ENCODE data around the gene MYL5. TPM values are rescaled to one million over a fixed set of nuclear protein-coding genes. Genes with fewer than 3 reads are reported as not detected.
"Not testable (repeated sequence)": the region's sequence is repeated elsewhere in the genome, so short reads cannot be mapped to it uniquely, and the experiment has no call there.

MYL5 gene
- total and polyA plus RNA-seq, 12 donors = 3.3 to 8.1 (median 6.1) TPM

DNA sequence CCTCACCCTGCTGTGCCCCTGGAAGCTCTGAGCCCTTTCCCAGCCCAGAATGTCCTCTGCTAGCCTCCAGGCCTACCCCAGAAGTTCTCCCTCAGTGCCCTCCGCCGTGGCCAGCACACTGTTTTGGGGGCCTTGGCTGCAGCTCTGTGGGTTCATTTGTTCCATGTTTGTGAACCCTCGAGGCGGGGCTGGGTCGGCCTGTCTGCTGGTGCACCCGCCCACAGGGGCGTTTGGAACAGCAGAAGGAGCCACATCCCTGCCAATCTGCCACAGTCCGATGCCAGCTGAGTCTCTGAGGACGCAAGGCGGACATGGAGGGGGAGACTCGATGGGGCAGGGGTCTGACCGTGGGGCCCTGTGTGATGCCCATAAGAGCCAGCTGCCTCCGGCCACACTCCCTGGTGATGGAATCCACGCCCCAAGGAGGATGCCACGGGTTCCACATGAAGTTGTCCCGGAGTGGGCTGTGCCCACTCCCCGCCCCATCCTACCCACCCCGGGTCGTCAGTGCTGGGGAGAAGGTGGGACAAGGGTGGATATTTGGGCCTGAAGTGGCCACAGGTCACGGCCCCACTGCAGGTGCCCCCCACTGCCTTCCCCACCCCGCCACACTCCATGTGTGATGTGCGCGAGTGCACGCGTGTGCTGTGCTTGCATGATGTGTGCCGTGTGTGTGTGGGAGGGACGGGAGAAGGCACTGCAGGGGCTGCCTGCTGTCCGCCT, 7.4 kb upstream of the MYL5 start:
- TF ChIP-seq, protein P1, sequence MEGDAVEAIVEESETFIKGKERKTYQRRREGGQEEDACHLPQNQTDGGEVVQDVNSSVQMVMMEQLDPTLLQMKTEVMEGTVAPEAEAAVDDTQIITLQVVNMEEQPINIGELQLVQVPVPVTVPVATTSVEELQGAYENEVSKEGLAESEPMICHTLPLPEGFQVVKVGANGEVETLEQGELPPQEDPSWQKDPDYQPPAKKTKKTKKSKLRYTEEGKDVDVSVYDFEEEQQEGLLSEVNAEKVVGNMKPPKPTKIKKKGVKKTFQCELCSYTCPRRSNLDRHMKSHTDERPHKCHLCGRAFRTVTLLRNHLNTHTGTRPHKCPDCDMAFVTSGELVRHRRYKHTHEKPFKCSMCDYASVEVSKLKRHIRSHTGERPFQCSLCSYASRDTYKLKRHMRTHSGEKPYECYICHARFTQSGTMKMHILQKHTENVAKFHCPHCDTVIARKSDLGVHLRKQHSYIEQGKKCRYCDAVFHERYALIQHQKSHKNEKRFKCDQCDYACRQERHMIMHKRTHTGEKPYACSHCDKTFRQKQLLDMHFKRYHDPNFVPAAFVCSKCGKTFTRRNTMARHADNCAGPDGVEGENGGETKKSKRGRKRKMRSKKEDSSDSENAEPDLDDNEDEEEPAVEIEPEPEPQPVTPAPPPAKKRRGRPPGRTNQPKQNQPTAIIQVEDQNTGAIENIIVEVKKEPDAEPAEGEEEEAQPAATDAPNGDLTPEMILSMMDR (IDR thresholded peaks at IDR 0.05) = no peak
- Histone ChIP-seq H3K4me3 (no peak overlapping the region), H3K27me3 (peaks cover 0 to 17% (median 2%) of the 10 kb centered on the region in 7 donors), H3K9me3 (no peaks in the 10 kb centered on the region), H3K4me1 (peaks cover 0 to 19% (median 8%) of the 10 kb centered on the region in 9 donors), H3K27ac (no peak overlapping the region), H3K36me3 (peaks cover 0 to 20% (median 10%) of the 10 kb centered on the region in 9 donors)
- DNase-seq (no peak), ATAC-seq (peak in 1 of 8 donors; percentile 2)
- 82 to 90% methylated on average over 28 of the region's 28 CpGs for WGBS, 2 donors
- intact Hi-C loops (cut with DNase I) = no loop called here

GRCh38 chr4:667545-667925, 6.8 kb upstream of the MYL5 start:
- H3K4me1 ChIP-seq = peaks cover 0 to 19% (median 9%) of the 10 kb centered on the region in 9 donors
- peaks cover 0 to 17% (median 2%) of the 10 kb centered on the region in 7 donors for H3K27me3 ChIP-seq
- DNase-seq (no peak), ATAC-seq (peak in 1 of 8 donors; percentile 12)
- peaks cover 0 to 26% (median 16%) of the 10 kb centered on the region in 9 donors for H3K36me3 ChIP-seq
- no peak overlapping the region for H3K4me3 ChIP-seq
- no peak overlapping the region for H3K27ac ChIP-seq
- intact Hi-C loops (cut with DNase I) = no loop called here
- 57 to 64% methylated on average over 10 of the region's 10 CpGs for WGBS, 2 donors
- TF ChIP-seq, protein P1 (IDR thresholded peaks at IDR 0.05) = no peak
- no peaks in the 10 kb centered on the region for H3K9me3 ChIP-seq

DNA sequence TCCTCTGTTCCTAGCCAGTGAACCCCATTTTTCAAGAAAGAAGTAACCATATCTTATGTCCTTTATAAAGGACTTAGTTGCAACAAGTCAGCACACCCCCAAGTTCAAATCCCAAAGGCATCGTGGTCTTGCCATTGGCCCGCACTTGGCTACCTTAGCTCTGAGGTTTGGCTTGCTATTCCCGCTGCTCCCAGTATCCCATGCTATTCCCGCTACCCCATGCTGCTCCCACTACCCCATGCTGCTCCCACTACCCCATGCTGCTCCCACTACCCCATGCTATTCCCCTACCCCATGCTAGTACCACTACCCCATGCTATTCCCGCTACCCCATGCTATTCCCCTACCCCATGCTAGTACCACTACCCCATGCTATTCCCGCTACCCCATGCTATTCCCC, 6.1 kb upstream of the MYL5 start:
- H3K27ac ChIP-seq; H3K9me3 ChIP-seq; H3K4me3 ChIP-seq; ATAC-seq; DNase-seq; intact Hi-C loops (cut with DNase I): not testable (repeated sequence)
- Histone ChIP-seq H3K36me3 (peaks cover 0 to 32% (median 17%) of the 10 kb centered on the region in 9 donors), H3K4me1 (peaks cover 3 to 22% (median 15%) of the 10 kb centered on the region in 9 donors), H3K27me3 (peaks cover 0 to 13% (median 2%) of the 10 kb centered on the region in 7 donors)
- 89 to 97% methylated on average over 6 of the region's 6 CpGs for WGBS, 2 donors

DNA sequence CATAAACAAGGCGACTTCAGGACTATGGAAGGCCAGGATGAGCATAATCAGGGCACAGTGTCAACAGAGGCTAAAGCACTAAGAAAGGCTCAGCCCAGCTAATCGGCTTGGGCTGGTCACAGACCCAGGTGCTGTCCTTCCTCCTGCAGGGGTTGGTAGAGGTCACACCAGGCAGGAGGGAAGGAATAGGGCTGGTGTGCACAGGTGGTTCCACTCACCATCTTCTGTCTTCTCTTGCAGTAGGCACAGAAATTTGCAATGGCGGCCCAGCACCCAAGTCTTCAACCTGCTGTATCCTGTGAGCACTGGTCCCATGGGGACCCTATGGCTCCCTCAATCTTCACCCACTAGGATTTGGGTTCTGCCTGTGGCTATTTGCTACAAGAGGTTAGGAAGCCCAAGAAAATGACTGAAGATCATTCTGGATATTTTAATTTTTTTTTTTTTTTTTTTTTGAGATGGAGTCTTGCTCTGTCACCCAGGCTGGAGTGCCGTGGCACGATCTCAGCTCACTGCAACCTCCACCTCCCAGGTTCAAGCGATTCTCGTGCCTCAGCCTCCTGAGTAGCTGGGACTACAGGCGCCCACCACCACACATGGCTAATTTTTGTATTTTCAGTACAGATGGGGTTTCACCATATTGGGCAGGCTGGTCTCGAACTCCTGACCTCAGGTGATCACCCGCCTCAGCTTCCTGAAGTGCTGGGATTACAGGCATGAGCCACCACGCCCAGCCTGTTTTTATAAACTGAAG, 4.4 kb upstream of the MYL5 start:
- peaks cover 5 to 18% (median 14%) of the 10 kb centered on the region in 9 donors for H3K4me1 ChIP-seq
- 95% methylated on average over 11 of the region's 11 CpGs for WGBS, 2 donors
- DNase-seq = not testable (repeated sequence)

DNA sequence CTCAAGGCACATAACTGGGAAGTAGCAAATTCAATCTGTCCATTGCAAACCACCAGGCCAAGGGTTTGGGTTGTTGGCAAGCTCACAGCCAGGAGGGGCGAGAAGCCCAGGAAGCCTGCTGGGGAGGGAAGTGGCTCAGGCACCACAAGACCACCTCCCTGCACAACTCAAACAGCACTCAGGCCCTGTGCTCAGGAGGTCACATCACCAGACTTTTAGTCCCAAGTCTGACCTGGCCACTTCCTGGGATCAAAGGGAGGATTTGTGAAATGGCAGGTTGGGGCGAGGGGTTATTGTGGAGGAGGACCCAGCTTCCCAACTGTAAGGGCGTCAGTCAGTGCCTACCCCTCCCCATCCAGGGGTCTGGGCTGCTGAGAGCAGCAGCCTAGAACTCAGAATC, 2.6 kb upstream of the MYL5 start:
- TF ChIP-seq, protein P1 (IDR thresholded peaks at IDR 0.05) = no peak

More for the DNA sequence above, 4.4 kb upstream of the MYL5 start:
- intact Hi-C loops (cut with DNase I); ATAC-seq; H3K27me3 ChIP-seq; H3K27ac ChIP-seq; H3K4me3 ChIP-seq; H3K9me3 ChIP-seq: not testable (repeated sequence)
- peaks cover 0 to 32% (median 17%) of the 10 kb centered on the region in 9 donors for H3K36me3 ChIP-seq

More for the DNA sequence above, 2.6 kb upstream of the MYL5 start:
- no peak overlapping the region for H3K4me3 ChIP-seq
- H3K9me3 ChIP-seq = no peaks in the 10 kb centered on the region
- ATAC-seq (no peak), DNase-seq (no peak)
- no peaks in the 10 kb centered on the region for H3K27me3 ChIP-seq
- WGBS, 2 donors = 94 to 96% methylated on average over 3 of the region's 3 CpGs
- no peak overlapping the region for H3K27ac ChIP-seq
- H3K4me1 ChIP-seq = peaks cover 5 to 31% (median 26%) of the 10 kb centered on the region in 9 donors
- peaks cover 0 to 32% (median 17%) of the 10 kb centered on the region in 9 donors for H3K36me3 ChIP-seq
- intact Hi-C loops (cut with DNase I) = no loop called here
